Kidney (tissue), 14 donors: ENCODE results near the gene ACAT2. TPM values are rescaled to one million over a fixed set of nuclear protein-coding genes. Genes with fewer than 3 reads are reported as not detected.
"Not testable (repeated sequence)": the region's sequence is repeated elsewhere in the genome, so short reads cannot be mapped to it uniquely, and the experiment has no call there.

Experiments
- DNase-seq, 5 donors: peaks; one replicate each; pipeline ENCODE4 v3.0.0-alpha.2; 2013 to 2020
- FAIRE-seq: peaks from 2 replicates; lab custom pipeline; 2012; peaks lifted over from hg19 to GRCh38; lab: Jason Lieb, UNC
- H3K27ac ChIP-seq, 2 donors: one replicate each; pipeline ENCODE4 v1.7.0; 2013; ENCODE audit warnings: low read depth in 2 of 2, low read length in 2 of 2, inconsistent platforms in 1 of 2
- H3K27me3 ChIP-seq: one replicate; pipeline ENCODE4 v1.7.1; 2013; ENCODE audit warnings: low read length, inconsistent platforms; ENCODE audit not compliant: control insufficient read depth, insufficient read depth
- H3K36me3 ChIP-seq, 3 donors: one replicate each; pipeline versions ENCODE4 v1.7.0 to v1.7.1; 2013; ENCODE audit warnings: low read length in 3 of 3, control low read depth in 1 of 3, inconsistent platforms in 1 of 3; ENCODE audit not compliant: insufficient read depth in 3 of 3, control insufficient read depth in 2 of 3
- H3K4me1 ChIP-seq, 3 donors: one replicate each; pipeline versions ENCODE4 v1.7.0 to v1.7.1; 2013; ENCODE audit warnings: low read length in 3 of 3, inconsistent platforms in 1 of 3, low read depth in 1 of 3; ENCODE audit not compliant: control insufficient read depth in 2 of 3, insufficient read depth in 2 of 3
- H3K4me3 ChIP-seq, 3 donors: one replicate each; pipeline versions ENCODE4 v1.7.0 to v1.8.1; 2013; ENCODE audit warnings: low read length in 3 of 3, control low read depth in 1 of 3, inconsistent platforms in 1 of 3
- H3K9ac ChIP-seq, 3 donors: one replicate each; pipeline versions ENCODE4 v1.7.0 to v1.7.1; 2013; ENCODE audit warnings: low read length in 3 of 3, control low read depth in 1 of 3, inconsistent platforms in 1 of 3
- H3K9me3 ChIP-seq, 3 donors: one replicate each; pipeline versions ENCODE4 v1.7.0 to v1.7.1; 2013; ENCODE audit warnings: low read length in 3 of 3, control low read depth in 1 of 3, inconsistent platforms in 1 of 3; ENCODE audit not compliant: control insufficient read depth in 2 of 3, insufficient read depth in 1 of 3
- CTCF ChIP-seq: IDR thresholded peaks from 3 replicates; pipeline ENCODE4 v1.5.1; 2012; ENCODE audit warnings: mild to moderate bottlenecking, moderate library complexity, borderline replicate concordance; ENCODE audit not compliant: insufficient read depth; ENCODE audit errors: extremely low read depth
- intact Hi-C: fragments of 100-400 bp; cut with DNase I; formaldehyde crosslinking; loops from one replicate; pipeline ENCODE4 v1.11.1; 2022
- polyA plus RNA-seq: library from polyadenylated mRNA; stranded (reverse); fragments of 350-450 nt; fragmentation: Illumina TruSeq; extraction: RNeasy Lipid Tissue Mini Kit (QIAGEN cat#74804); gene quantifications from one replicate; pipeline ENCODE4 v1.2.3, GENCODE V29; 2014; ENCODE audit warnings: low read depth, low replicate concordance; ENCODE audit not compliant: insufficient read depth
- total RNA-seq: library from RNA; stranded (reverse); fragmentation: NEBNext Ultra II Directional; extraction: Animal tissue kit (Norgen Biotek cat#: 25700); gene quantifications from one replicate; pipeline ENCODE4 v1.2.1, GENCODE V29; 2021
- donor health status: control.
- donor health status: control.
- donor health status: control.
- donor health status: control.
- donor health status: control.
- donor health status: DM: yes; HTN: yes; CAD: no.
- donor health status: Normal renal cell carcinoma (clear cell type).

ACAT2 gene
- total and polyA plus RNA-seq, 2 donors from 2014 or later, result 20.4 to 30.5 TPM

GRCh38 chr6:159789377-159790148 is 27.7 kb downstream of the ACAT2 start, which contains the start of gene TCP1:
Gene TCP1, minus strand, starts transcription at chr6:159789602. Its CDS starts 134 bp downstream, at chr6:159789468.
- peaks cover 0 to 23% (median 16%) of the 10 kb centered on the region in 3 donors for H3K4me1 ChIP-seq
- H3K4me3 ChIP-seq, result peak within 1 kb of the TSS; percentile 95 to 98 (median 96)
- DNase-seq (peak; percentile 100), FAIRE-seq (peak; percentile 94)
- peak within 1 kb of the TSS; percentile 94 to 100 (median 97) for H3K9ac ChIP-seq
- H3K36me3 ChIP-seq, result peaks cover 5 to 34% (median 14%) of the 10 kb centered on the region in 3 donors
- peak within 1 kb of the TSS; percentile 96 to 99 for H3K27ac ChIP-seq
- no peak for TF ChIP-seq CTCF
- H3K27me3 ChIP-seq, result no peaks in the 10 kb centered on the region
- no peaks in the 10 kb centered on the region for H3K9me3 ChIP-seq
- intact Hi-C loops, result no loop called here

GRCh38 chr6:159790149-159790955 is 28.5 kb downstream of the ACAT2 start, which contains the start of gene MRPL18:
Gene MRPL18, plus strand, starts transcription at chr6:159790467. Its CDS starts 121 bp downstream, at chr6:159790588.
- Histone ChIP-seq H3K27me3 (no peaks in the 10 kb centered on the region), H3K4me3 (peak within 1 kb of the TSS; percentile 95 to 98 (median 96)), H3K4me1 (peaks cover 0 to 23% (median 16%) of the 10 kb centered on the region in 3 donors), H3K36me3 (peaks cover 5 to 27% (median 6%) of the 10 kb centered on the region in 3 donors), H3K27ac (peak within 1 kb of the TSS; percentile 96 to 99), H3K9ac (peak within 1 kb of the TSS; percentile 94 to 100 (median 97)), H3K9me3 (no peaks in the 10 kb centered on the region)
- TF ChIP-seq CTCF, result no peak
- DNase-seq (peak; percentile 96 to 99 (median 98)), FAIRE-seq (peak; percentile 81)
- intact Hi-C loops, result no loop called here

GRCh38 chr6:159790956-159791598 is 29.2 kb downstream of the ACAT2 start:
- Histone ChIP-seq H3K27ac (peak overlapping the region; percentile 96 to 99), H3K27me3 (no peaks in the 10 kb centered on the region), H3K9ac (peak overlapping the region; percentile 88 to 97 (median 88)), H3K4me1 (peaks cover 0 to 23% (median 16%) of the 10 kb centered on the region in 3 donors), H3K9me3 (no peaks in the 10 kb centered on the region), H3K36me3 (peaks cover 4 to 21% (median 4%) of the 10 kb centered on the region in 3 donors), H3K4me3 (peak overlapping the region; percentile 95 to 98 (median 96))
- peak in 3 of 5 donors; percentile 3 to 74 (median 11) for DNase-seq
- intact Hi-C loops, result no loop called here
- TF ChIP-seq CTCF, result no peak
- FAIRE-seq, result no peak

- intact Hi-C loops, H3K9ac ChIP-seq, H3K4me3 ChIP-seq, H3K27me3 ChIP-seq, DNase-seq, FAIRE-seq, H3K9me3 ChIP-seq, H3K27ac ChIP-seq: not testable (repeated sequence)
- peaks cover 0 to 14% (median 6%) of the 10 kb centered on the region in 3 donors for H3K4me1 ChIP-seq
- peaks cover 0 to 30% (median 21%) of the 10 kb centered on the region in 3 donors for H3K36me3 ChIP-seq
These were observed 33.1 kb downstream of the ACAT2 start for GRCh38 chr6:159794976-159795375.
